Retinal pigment epithelial cell (primary cell): ENCODE measurements around the gene PNMA8C.

ENCODE experiments used
- DNase-seq: peaks from one replicate; pipeline ENCODE4 v3.0.0-alpha.2; 2010; ENCODE audit warnings: low read depth
- H3K4me3 ChIP-seq: 2 replicates; pipeline ENCODE4 v1.5.1; 2011; ENCODE audit warnings: mild to moderate bottlenecking, low read length, control low read depth, moderate library complexity
- TF ChIP-seq, protein P1 (sequence below): conservative IDR thresholded peaks from 2 replicates; pipeline ENCODE4 v1.5.1; 2011; ENCODE audit warnings: low read depth, low read length, control low read depth, inconsistent platforms

The PNMA8C gene

DNA sequence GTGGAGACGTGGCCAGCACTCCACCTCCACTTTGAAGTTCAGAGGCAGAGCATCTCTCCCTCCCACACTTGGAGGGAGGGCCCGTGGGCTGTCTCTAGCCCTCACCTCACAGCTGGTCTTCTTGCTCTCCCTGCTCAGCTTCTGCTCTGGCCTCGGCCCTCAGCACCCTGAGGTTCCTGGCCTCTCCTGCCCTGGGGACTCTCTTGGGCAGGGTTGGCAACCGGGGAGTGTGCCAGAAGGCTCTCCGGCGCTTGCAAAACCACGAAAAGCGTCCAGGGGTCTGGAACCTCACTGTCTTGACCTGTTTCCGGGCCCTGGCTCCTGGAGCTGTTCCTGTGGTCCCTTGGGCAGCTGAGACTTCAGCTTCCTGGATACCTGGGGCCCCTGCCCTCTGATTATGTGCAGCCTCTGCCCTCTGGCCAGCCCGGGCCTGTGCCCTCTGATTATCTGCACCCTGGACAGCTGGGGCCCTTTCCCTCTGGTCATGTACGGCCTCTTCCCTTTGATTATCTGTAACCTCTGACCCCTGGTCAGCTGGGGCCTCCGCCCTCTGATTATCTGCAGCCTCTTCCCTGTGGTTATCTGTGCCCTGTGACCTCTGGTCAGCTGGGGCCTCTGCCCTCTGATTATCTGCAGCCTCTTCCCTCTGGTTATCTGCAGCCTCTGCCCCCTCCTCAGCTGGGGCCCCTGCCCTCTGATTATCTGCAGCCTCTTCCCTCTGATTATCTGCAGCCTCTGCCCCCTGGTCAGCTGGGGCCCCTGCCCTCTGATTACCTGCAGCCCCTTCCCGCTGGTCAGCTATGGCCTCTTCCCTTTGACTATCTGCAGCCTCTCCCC, 17.4 kb downstream of the PNMA8C start:
- TF ChIP-seq, protein P1, sequence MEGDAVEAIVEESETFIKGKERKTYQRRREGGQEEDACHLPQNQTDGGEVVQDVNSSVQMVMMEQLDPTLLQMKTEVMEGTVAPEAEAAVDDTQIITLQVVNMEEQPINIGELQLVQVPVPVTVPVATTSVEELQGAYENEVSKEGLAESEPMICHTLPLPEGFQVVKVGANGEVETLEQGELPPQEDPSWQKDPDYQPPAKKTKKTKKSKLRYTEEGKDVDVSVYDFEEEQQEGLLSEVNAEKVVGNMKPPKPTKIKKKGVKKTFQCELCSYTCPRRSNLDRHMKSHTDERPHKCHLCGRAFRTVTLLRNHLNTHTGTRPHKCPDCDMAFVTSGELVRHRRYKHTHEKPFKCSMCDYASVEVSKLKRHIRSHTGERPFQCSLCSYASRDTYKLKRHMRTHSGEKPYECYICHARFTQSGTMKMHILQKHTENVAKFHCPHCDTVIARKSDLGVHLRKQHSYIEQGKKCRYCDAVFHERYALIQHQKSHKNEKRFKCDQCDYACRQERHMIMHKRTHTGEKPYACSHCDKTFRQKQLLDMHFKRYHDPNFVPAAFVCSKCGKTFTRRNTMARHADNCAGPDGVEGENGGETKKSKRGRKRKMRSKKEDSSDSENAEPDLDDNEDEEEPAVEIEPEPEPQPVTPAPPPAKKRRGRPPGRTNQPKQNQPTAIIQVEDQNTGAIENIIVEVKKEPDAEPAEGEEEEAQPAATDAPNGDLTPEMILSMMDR, result no peak
- H3K4me3 ChIP-seq, result peak overlapping the region; percentile 67
- DNase-seq, result no peak

- DNase-seq, result no peak
- TF ChIP-seq, protein P1, result no peak
- H3K4me3 ChIP-seq, result no peak overlapping the region
These were observed 18.3 kb downstream of the PNMA8C start for GRCh38 chr19:46410205-46411087.

DNA sequence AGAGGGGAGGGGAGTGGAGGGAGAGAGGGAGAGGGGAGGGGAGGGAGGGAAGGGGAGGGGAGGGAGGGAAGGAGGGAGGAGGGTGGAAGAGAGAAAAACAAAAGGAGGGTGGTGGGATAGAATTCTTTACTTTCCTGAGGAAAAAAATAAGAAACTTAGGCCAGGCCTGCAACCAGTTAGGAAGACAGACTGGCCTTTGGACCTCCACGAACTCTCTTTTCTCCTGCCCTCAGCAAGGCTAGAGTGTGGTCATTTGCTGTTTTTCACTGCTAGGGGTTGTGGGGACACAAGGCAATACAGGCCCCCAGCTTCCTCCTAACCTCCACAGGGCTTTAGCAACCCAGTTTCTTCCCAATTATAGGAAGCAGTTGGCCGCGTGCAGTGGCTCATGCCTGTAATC, 19.5 kb downstream of the PNMA8C start:
- no peak for DNase-seq
- TF ChIP-seq, protein P1, result no peak
- no peak overlapping the region for H3K4me3 ChIP-seq

- TF ChIP-seq, protein P1, result no peak
- DNase-seq, result no peak
- no peak overlapping the region for H3K4me3 ChIP-seq
These were observed 20.1 kb downstream of the PNMA8C start for GRCh38 chr19:46408664-46409039.

- no peak for DNase-seq
- TF ChIP-seq, protein P1, result no peak
- no peak overlapping the region for H3K4me3 ChIP-seq
These were observed 20.7 kb downstream of the PNMA8C start for GRCh38 chr19:46407856-46408663.

DNA sequence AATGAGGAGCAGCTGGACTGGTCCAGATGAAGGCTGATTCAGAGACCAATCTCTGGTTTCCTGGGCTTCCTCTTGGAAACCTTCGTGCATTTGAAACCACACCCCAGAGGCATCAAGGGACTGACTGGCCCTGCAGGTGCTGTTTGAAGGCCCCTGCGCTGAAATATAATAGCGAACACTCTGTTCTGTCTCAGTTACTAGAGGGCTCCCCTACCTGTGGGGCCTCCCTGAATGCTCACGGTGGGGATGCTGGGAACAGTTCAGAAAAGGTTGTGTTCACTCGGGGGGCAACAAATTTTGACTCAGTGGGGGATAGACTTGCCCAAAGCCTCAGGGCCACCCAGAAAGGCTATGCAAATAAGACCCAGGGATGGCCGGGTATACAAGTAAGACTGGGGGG, 21.8 kb downstream of the PNMA8C start:
- no peak overlapping the region for H3K4me3 ChIP-seq
- TF ChIP-seq, protein P1, result no peak
- DNase-seq, result no peak
